ENCODE measurements around the gene SFTPD.

The SFTPD gene

DNA sequence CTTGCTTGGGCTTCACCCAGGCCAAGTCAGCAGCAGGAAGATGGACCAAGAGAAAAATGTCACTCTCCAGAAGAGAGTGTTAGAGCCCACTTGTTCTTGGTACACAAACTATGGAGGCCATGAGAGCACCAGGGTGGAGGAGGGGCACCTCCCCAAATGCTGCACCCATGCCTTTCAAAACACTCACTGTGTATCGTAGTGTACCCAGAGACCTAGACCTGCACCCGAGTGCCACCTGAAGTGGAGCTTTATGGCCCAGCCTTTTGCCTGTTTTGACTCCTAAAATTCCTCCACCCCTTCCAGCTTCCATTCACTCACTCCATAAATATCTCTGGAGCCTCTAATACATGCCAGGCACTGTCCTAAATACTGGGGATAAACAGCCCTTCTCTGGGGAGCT, 5.0 kb downstream of the SFTPD start:
- no peaks in the 10 kb centered on the region for H3K79me2 ChIP-seq (ENCODE audit: control insufficient read depth, low read length)
- no peaks in the 10 kb centered on the region for H3F3A ChIP-seq (ENCODE audit: control insufficient read depth, insufficient read depth)
- no peaks in the 10 kb centered on the region for H3K36me3 ChIP-seq (ENCODE audit: control insufficient read depth, low read length)
- no peaks in the 10 kb centered on the region for H4K20me1 ChIP-seq (ENCODE audit: control insufficient read depth, insufficient read depth, low read depth, low read length)
- H3K4me1 ChIP-seq (ENCODE audit: control insufficient read depth, low read length), result peaks cover 13% of the 10 kb centered on the region
- H3K9me3 ChIP-seq (ENCODE audit: control insufficient read depth, insufficient read depth, low read length), result no peaks in the 10 kb centered on the region
- H3K27me3 ChIP-seq (ENCODE audit: control insufficient read depth, low read length), result peaks cover 7% of the 10 kb centered on the region; the same call in 1 of the 2 replicates
- no peaks in the 10 kb centered on the region for H3K9me2 ChIP-seq (replicated peaks; ENCODE audit: control insufficient read depth, low read length)
- no peak overlapping the region for H3K4me2 ChIP-seq (ENCODE audit: low read length)
- no peak overlapping the region for H3K27ac ChIP-seq (ENCODE audit: low read depth, low read length)
- no peak for TF ChIP-seq EZH2phosphoT487 (IDR thresholded peaks at IDR 0.05; ENCODE audit: borderline replicate concordance, low read length)
- TF ChIP-seq, protein P1, sequence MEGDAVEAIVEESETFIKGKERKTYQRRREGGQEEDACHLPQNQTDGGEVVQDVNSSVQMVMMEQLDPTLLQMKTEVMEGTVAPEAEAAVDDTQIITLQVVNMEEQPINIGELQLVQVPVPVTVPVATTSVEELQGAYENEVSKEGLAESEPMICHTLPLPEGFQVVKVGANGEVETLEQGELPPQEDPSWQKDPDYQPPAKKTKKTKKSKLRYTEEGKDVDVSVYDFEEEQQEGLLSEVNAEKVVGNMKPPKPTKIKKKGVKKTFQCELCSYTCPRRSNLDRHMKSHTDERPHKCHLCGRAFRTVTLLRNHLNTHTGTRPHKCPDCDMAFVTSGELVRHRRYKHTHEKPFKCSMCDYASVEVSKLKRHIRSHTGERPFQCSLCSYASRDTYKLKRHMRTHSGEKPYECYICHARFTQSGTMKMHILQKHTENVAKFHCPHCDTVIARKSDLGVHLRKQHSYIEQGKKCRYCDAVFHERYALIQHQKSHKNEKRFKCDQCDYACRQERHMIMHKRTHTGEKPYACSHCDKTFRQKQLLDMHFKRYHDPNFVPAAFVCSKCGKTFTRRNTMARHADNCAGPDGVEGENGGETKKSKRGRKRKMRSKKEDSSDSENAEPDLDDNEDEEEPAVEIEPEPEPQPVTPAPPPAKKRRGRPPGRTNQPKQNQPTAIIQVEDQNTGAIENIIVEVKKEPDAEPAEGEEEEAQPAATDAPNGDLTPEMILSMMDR (IDR thresholded peaks at IDR 0.05; ENCODE audit: low read depth, low read length, poor library complexity, severe bottlenecking), result no peak
- no peak overlapping the region for H3K4me3 ChIP-seq (ENCODE audit: low read length)

DNA sequence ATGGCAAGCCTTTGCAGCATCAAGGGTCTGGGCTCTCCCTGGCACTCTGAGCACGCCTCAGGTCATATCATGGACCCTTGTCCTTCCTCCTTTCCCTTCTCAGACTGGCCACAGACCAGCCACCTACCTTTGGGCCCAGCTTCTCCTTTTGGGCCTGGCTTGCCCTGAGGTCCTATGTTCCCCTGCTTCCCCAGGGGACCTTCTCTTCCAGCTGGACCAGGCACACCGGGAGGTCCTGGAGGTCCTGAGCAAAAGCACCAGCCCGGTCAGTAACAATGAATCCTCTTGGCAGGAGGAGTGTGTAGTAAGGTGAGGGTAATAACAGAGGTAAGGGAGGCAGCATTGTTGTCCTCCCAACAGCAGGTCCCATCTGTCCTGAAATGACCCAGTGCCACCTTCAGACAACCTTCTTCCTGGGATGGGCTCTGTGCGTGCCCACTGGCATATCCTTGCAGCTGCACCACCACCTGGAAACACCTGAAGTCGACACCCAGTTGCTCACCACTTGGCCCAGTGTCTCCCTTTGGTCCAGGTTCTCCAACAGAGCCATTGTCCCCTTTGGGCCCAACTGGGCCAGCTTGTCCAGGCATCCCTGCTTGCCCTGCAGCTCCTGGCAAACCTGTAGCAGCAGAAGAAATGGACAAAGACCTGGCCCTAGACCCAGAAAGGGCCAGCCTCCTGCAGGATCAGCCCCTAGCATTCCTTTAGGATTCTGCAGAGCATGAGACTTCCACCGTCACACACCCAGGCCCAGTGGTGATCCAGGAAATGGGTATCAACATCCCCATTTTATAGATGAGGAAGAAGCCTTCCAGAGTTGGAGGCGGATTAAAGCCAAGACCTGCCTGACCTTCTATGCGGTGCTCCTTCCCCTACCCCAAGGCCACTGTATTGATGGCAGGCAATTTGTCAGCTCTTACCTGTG, 6.4 kb downstream of the SFTPD start:
- H3K4me3 ChIP-seq (ENCODE audit: low read length), result no peak overlapping the region
- H3K4me2 ChIP-seq (ENCODE audit: low read length), result no peak overlapping the region
- H3F3A ChIP-seq (ENCODE audit: control insufficient read depth, insufficient read depth), result no peaks in the 10 kb centered on the region
- TF ChIP-seq EZH2phosphoT487 (IDR thresholded peaks at IDR 0.05; ENCODE audit: borderline replicate concordance, low read length), result no peak
- TF ChIP-seq, protein P1 (IDR thresholded peaks at IDR 0.05; ENCODE audit: low read depth, low read length, poor library complexity, severe bottlenecking), result no peak
- H3K27me3 ChIP-seq (ENCODE audit: control insufficient read depth, low read length), result peaks cover 12% of the 10 kb centered on the region
- peaks cover 25% of the 10 kb centered on the region for H3K4me1 ChIP-seq (ENCODE audit: control insufficient read depth, low read length)
- H3K27ac ChIP-seq (ENCODE audit: low read depth, low read length), result no peak overlapping the region
- no peaks in the 10 kb centered on the region for H3K9me3 ChIP-seq (ENCODE audit: control insufficient read depth, insufficient read depth, low read length)
- no peaks in the 10 kb centered on the region for H3K36me3 ChIP-seq (ENCODE audit: control insufficient read depth, low read length)
- H4K20me1 ChIP-seq (ENCODE audit: control insufficient read depth, insufficient read depth, low read depth, low read length), result no peaks in the 10 kb centered on the region
- no peaks in the 10 kb centered on the region for H3K9me2 ChIP-seq (replicated peaks; ENCODE audit: control insufficient read depth, low read length)
- H3K79me2 ChIP-seq (ENCODE audit: control insufficient read depth, low read length), result no peaks in the 10 kb centered on the region

DNA sequence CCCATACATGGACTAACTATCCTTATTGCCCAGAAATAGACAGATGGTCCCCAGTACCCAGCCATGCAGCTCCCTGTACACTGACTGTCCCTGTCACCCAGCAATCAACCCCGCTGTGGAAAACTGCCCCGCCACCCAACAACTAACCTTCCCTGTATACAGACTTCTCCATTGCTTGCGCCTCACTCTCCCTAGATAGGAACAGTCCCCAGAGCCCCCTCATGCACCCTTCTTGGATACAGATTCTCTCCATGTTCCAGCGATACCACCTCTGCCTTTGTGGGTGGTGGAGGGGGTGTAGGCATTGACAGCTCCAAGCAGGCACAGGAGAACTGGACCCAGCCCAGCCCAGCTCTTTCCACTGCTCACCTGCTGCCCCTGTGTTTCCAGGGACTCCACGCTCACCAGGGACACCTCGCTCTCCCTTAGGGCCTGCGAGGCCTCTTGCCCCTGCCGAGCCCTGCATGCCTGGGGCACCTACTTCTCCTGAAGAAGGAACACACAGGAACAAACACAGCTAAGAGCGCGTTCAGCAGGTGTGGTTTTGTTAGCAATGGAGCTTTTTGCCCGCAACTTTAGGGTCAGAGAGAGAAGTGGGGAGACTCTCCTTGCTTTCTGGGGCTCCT, 7.2 kb downstream of the SFTPD start:
- Histone ChIP-seq H3F3A (ENCODE audit: control insufficient read depth, insufficient read depth) (no peaks in the 10 kb centered on the region), H3K79me2 (ENCODE audit: control insufficient read depth, low read length) (no peaks in the 10 kb centered on the region), H3K9me3 (ENCODE audit: control insufficient read depth, insufficient read depth, low read length) (no peaks in the 10 kb centered on the region), H3K27ac (ENCODE audit: low read depth, low read length) (no peak overlapping the region), H4K20me1 (ENCODE audit: control insufficient read depth, insufficient read depth, low read depth, low read length) (no peaks in the 10 kb centered on the region), H3K9me2 (replicated peaks; ENCODE audit: control insufficient read depth, low read length) (no peaks in the 10 kb centered on the region), H3K4me3 (ENCODE audit: low read length) (no peak overlapping the region), H3K36me3 (ENCODE audit: control insufficient read depth, low read length) (no peaks in the 10 kb centered on the region), H3K4me1 (ENCODE audit: control insufficient read depth, low read length) (peaks cover 25% of the 10 kb centered on the region), H3K4me2 (ENCODE audit: low read length) (no peak overlapping the region), H3K27me3 (ENCODE audit: control insufficient read depth, low read length) (peaks cover 14% of the 10 kb centered on the region)
- TF ChIP-seq, protein P1 (IDR thresholded peaks at IDR 0.05; ENCODE audit: low read depth, low read length, poor library complexity, severe bottlenecking), result no peak
- no peak for TF ChIP-seq EZH2phosphoT487 (IDR thresholded peaks at IDR 0.05; ENCODE audit: borderline replicate concordance, low read length)
